IPS-18c (cell line): ENCODE data around the gene FGFR1OP2.
A peak's percentile ranks its signal among the peaks of the same experiment; 100 is the strongest.
"Not testable (repeated sequence)": the region's sequence is repeated elsewhere in the genome, so short reads cannot be mapped to it uniquely, and the experiment has no call there.

Source experiments
- H3K4me3 ChIP-seq: 2 replicates; pipeline ENCODE4 v1.7.0; 2013; ENCODE audit warnings: low read depth, mild to moderate bottlenecking, low read length, moderate library complexity; ENCODE audit not compliant: insufficient read depth
- H3K9me3 ChIP-seq: one replicate; pipeline ENCODE4 v1.6.1; 2013; ENCODE audit warnings: mild to moderate bottlenecking, low read length, moderate library complexity; ENCODE audit not compliant: control insufficient read depth, insufficient read depth

The FGFR1OP2 gene

GRCh38 chr12:26937863-26938700, at the start of gene FGFR1OP2, which contains the start of gene INTS13:
Gene FGFR1OP2, plus strand, starts transcription at chr12:26938470. Its CDS starts 15,689 bp downstream, at chr12:26954159.
Gene INTS13, minus strand, starts transcription at chr12:26937981. Its CDS starts 1,178 bp downstream, at chr12:26936803.
- Histone ChIP-seq H3K4me3 (peak within 1 kb of the TSS; percentile 85), H3K9me3 (no peaks in the 10 kb centered on the region)

- Histone ChIP-seq H3K9me3 (no peaks in the 10 kb centered on the region), H3K4me3 (no peak overlapping the region)
These were observed 47.5 kb upstream of the FGFR1OP2 start for GRCh38 chr12:26890784-26891183.

GRCh38 chr12:26891704-26892103, 46.6 kb upstream of the FGFR1OP2 start:
- Histone ChIP-seq H3K4me3 (no peak overlapping the region), H3K9me3 (no peaks in the 10 kb centered on the region)

GRCh38 chr12:26895672-26896071, 42.6 kb upstream of the FGFR1OP2 start:
- Histone ChIP-seq H3K9me3 (no peaks in the 10 kb centered on the region), H3K4me3 (no peak overlapping the region)

GRCh38 chr12:26896913-26897312, 41.4 kb upstream of the FGFR1OP2 start:
- no peaks in the 10 kb centered on the region for H3K9me3 ChIP-seq
- no peak overlapping the region for H3K4me3 ChIP-seq

- H3K9me3 ChIP-seq, H3K4me3 ChIP-seq: not testable (repeated sequence)
These were observed 34.9 kb upstream of the FGFR1OP2 start for GRCh38 chr12:26903396-26903795.

- Histone ChIP-seq H3K4me3 (no peak overlapping the region), H3K9me3 (no peaks in the 10 kb centered on the region)
These were observed 32.2 kb upstream of the FGFR1OP2 start for GRCh38 chr12:26906024-26906423.

GRCh38 chr12:26906704-26907103, 31.6 kb upstream of the FGFR1OP2 start:
- no peak overlapping the region for H3K4me3 ChIP-seq
- no peaks in the 10 kb centered on the region for H3K9me3 ChIP-seq

GRCh38 chr12:26918321-26919215, 19.7 kb upstream of the FGFR1OP2 start:
- Histone ChIP-seq H3K4me3 (no peak overlapping the region), H3K9me3 (no peaks in the 10 kb centered on the region)

- H3K4me3 ChIP-seq: no peak overlapping the region
- H3K9me3 ChIP-seq: no peaks in the 10 kb centered on the region
These were observed 19.1 kb upstream of the FGFR1OP2 start for GRCh38 chr12:26919216-26919555.

GRCh38 chr12:26921886-26922285, 16.4 kb upstream of the FGFR1OP2 start:
- Histone ChIP-seq H3K4me3 (no peak overlapping the region), H3K9me3 (no peaks in the 10 kb centered on the region)

GRCh38 chr12:26928661-26929060, 9.6 kb upstream of the FGFR1OP2 start:
- no peaks in the 10 kb centered on the region for H3K9me3 ChIP-seq
- no peak overlapping the region for H3K4me3 ChIP-seq

- Histone ChIP-seq H3K4me3 (no peak overlapping the region), H3K9me3 (no peaks in the 10 kb centered on the region)
These were observed 8.7 kb upstream of the FGFR1OP2 start for GRCh38 chr12:26929590-26929989.

GRCh38 chr12:26935636-26936378, 2.5 kb upstream of the FGFR1OP2 start:
- Histone ChIP-seq H3K9me3 (no peaks in the 10 kb centered on the region), H3K4me3 (no peak overlapping the region)

GRCh38 chr12:26936559-26937442, 1.5 kb upstream of the FGFR1OP2 start:
- H3K4me3 ChIP-seq: peak overlapping the region; percentile 85
- no peaks in the 10 kb centered on the region for H3K9me3 ChIP-seq

- no peaks in the 10 kb centered on the region for H3K9me3 ChIP-seq
- peak overlapping the region; percentile 85 for H3K4me3 ChIP-seq
These were observed 817 bp upstream of the FGFR1OP2 start for GRCh38 chr12:26937443-26937862.
